IMR-90 (cell line): ENCODE data around the gene OVOL1. TPM values are rescaled to one million over a fixed set of nuclear protein-coding genes. Genes with fewer than 3 reads are reported as not detected.

Experiments used
- ATAC-seq: fragments of 200-7000 bp; cut with Tn5 transposase; 2 replicates; pipeline ENCODE4 v1.9.1; 2020; ENCODE audit warnings: low read depth, mild to moderate bottlenecking, moderate library complexity
- BruUV-seq: library from RNA; stranded (reverse); fragments of 400-500 nt; replicated peaks from 2 replicates; lab custom pipeline; 2021; lab: Mats Ljungman, UMichigan
- CTCF ChIA-PET: fragments of 300-600 bp; formaldehyde crosslinking; extraction: SDS; loops from one replicate; lab custom pipeline; 2021; ENCODE audit warnings: antibody characterized with exemption; lab: Yijun Ruan, JAX
- POLR2A ChIA-PET: fragments of 300-600 bp; sonication (Branson Sonifier 250); formaldehyde crosslinking; loops from one replicate; lab custom pipeline; 2022; ENCODE audit warnings: antibody characterized with exemption; ENCODE audit not compliant: unreplicated experiment; lab: Charles Lee
- DNase-seq: peaks from one replicate; pipeline ENCODE4 v3.0.0; 2013
- H2AFZ ChIP-seq: replicated peaks from 2 replicates; pipeline ENCODE3; 2013; ENCODE audit warnings: low read length, mild to moderate bottlenecking; ENCODE audit not compliant: poor library complexity
- H2AK5ac ChIP-seq: 2 replicates; pipeline ENCODE4 v1.6.1; 2013; ENCODE audit warnings: low read depth, low read length, inconsistent platforms
- H2AK9ac ChIP-seq: replicated peaks from 2 replicates; pipeline ENCODE3; 2013; ENCODE audit warnings: mild to moderate bottlenecking, low read depth, low read length, moderate library complexity; ENCODE audit not compliant: poor library complexity
- H2BK120ac ChIP-seq: 2 replicates; pipeline ENCODE4 v1.6.1; 2013; ENCODE audit warnings: low read depth, low read length, inconsistent platforms
- H2BK15ac ChIP-seq: 3 replicates; pipeline ENCODE4 v1.6.1; 2013; ENCODE audit warnings: low read depth, low read length, inconsistent platforms
- H2BK20ac ChIP-seq: 2 replicates; pipeline ENCODE4 v1.6.1; 2013; ENCODE audit warnings: low read depth, mild to moderate bottlenecking, inconsistent platforms, low read length, moderate library complexity
- H2BK5ac ChIP-seq: 2 replicates; pipeline ENCODE4 v1.6.1; 2013; ENCODE audit warnings: mild to moderate bottlenecking, low read depth, low read length, inconsistent platforms; ENCODE audit not compliant: poor library complexity, severe bottlenecking
- H3K14ac ChIP-seq: replicated peaks from 2 replicates; pipeline ENCODE4 v1.6.1; 2013; ENCODE audit warnings: low read depth, low read length, inconsistent platforms
- H3K18ac ChIP-seq: 2 replicates; pipeline ENCODE4 v1.6.1; 2013; ENCODE audit warnings: low read depth, low read length, control low read depth
- H3K23ac ChIP-seq: 2 replicates; pipeline ENCODE4 v1.6.1; 2013; ENCODE audit warnings: low read depth, low read length, inconsistent platforms
- H3K27ac ChIP-seq: 2 replicates; pipeline ENCODE4 v1.5.1; 2013; ENCODE audit warnings: mild to moderate bottlenecking, control low read depth, low read length; ENCODE audit not compliant: insufficient read depth
- H3K27me3 ChIP-seq: 2 replicates; pipeline ENCODE4 v1.6.1; 2013; ENCODE audit warnings: low read length; ENCODE audit not compliant: control insufficient read depth, insufficient read depth
- H3K36me3 ChIP-seq: 2 replicates; pipeline ENCODE4 v1.6.1; 2013; ENCODE audit warnings: low read length, mixed read lengths; ENCODE audit not compliant: control insufficient read depth, insufficient read depth
- H3K4ac ChIP-seq: 2 replicates; pipeline ENCODE4 v1.6.1; 2013; ENCODE audit warnings: low read depth, low read length, inconsistent platforms
- H3K4me1 ChIP-seq: 2 replicates; pipeline ENCODE4 v1.6.1; 2013; ENCODE audit warnings: low read length, mixed read lengths; ENCODE audit not compliant: control insufficient read depth, insufficient read depth
- H3K4me2 ChIP-seq: 2 replicates; pipeline ENCODE4 v1.6.1; 2013; ENCODE audit warnings: low read depth, mild to moderate bottlenecking, control low read depth, low read length, moderate library complexity
- H3K4me3 ChIP-seq: 2 replicates; pipeline ENCODE4 v1.5.1; 2013; ENCODE audit warnings: low read depth, mild to moderate bottlenecking, control low read depth, low read length, moderate library complexity; ENCODE audit not compliant: insufficient read depth
- H3K56ac ChIP-seq: 2 replicates; pipeline ENCODE4 v1.6.1; 2013; ENCODE audit warnings: low read length, inconsistent platforms; ENCODE audit not compliant: insufficient read depth; ENCODE audit errors: extremely low read depth
- H3K79me1 ChIP-seq, 2 experiments: 2 replicates each; pipeline ENCODE4 v1.6.1; 2013; ENCODE audit warnings: low read length in 2 of 2, inconsistent platforms in 1 of 2, low read depth in 1 of 2
- H3K9ac ChIP-seq: 2 replicates; pipeline ENCODE4 v1.6.1; 2013; ENCODE audit warnings: low read depth, low read length, control low read depth
- H3K9me1 ChIP-seq: 2 replicates; pipeline ENCODE4 v1.6.1; 2013; ENCODE audit warnings: low read length, inconsistent platforms; ENCODE audit not compliant: insufficient read depth
- H3K9me3 ChIP-seq: 2 replicates; pipeline ENCODE4 v1.6.1; 2013; ENCODE audit warnings: low read length; ENCODE audit not compliant: control insufficient read depth, insufficient read depth
- H4K20me1 ChIP-seq: 2 replicates; pipeline ENCODE4 v1.6.1; 2013; ENCODE audit warnings: low read length, inconsistent platforms; ENCODE audit not compliant: insufficient read depth
- H4K5ac ChIP-seq: 2 replicates; pipeline ENCODE4 v1.6.1; 2013; ENCODE audit warnings: mild to moderate bottlenecking, low read depth, low read length, control low read depth
- H4K8ac ChIP-seq, 2 experiments: 2 replicates each; pipeline ENCODE4 v1.6.1; 2013; ENCODE audit warnings: low read depth in 2 of 2, low read length in 2 of 2, control low read depth in 1 of 2, inconsistent platforms in 1 of 2
- H4K91ac ChIP-seq: 2 replicates; pipeline ENCODE4 v1.6.1; 2013; ENCODE audit warnings: low read depth, low read length, inconsistent platforms; ENCODE audit not compliant: insufficient read depth
- BHLHE40 ChIP-seq: fragments of 150-350 bp; IDR thresholded peaks from 2 replicates; pipeline ENCODE4 v1.6.1; 2016; ENCODE audit warnings: mild to moderate bottlenecking, low read depth, low read length
- CEBPB ChIP-seq: IDR thresholded peaks from 2 replicates; pipeline ENCODE4 v1.6.1; 2012; ENCODE audit warnings: low read depth, low read length, improper control_type of control experiment
- CHD1 ChIP-seq: IDR thresholded peaks from 2 replicates; pipeline ENCODE4 v1.6.1; 2012; ENCODE audit warnings: low read depth, low read length, improper control_type of control experiment
- FOS ChIP-seq: fragments of 150-350 bp; IDR thresholded peaks from 2 replicates; pipeline ENCODE4 v1.6.1; 2016; ENCODE audit warnings: low read depth, low read length
- MAFK ChIP-seq: IDR thresholded peaks from 2 replicates; pipeline ENCODE4 v1.6.1; 2012; ENCODE audit warnings: low read depth, low read length, improper control_type of control experiment
- MAZ ChIP-seq: IDR thresholded peaks from 2 replicates; pipeline ENCODE4 v1.6.1; 2012; ENCODE audit warnings: low read depth, mild to moderate bottlenecking, low read length, improper control_type of control experiment, moderate library complexity, borderline replicate concordance
- MXI1 ChIP-seq: IDR thresholded peaks from 2 replicates; pipeline ENCODE4 v1.6.1; 2012; ENCODE audit warnings: low read depth, mild to moderate bottlenecking, low read length, moderate library complexity, borderline replicate concordance
- NFE2L2 ChIP-seq: fragments of 150-350 bp; IDR thresholded peaks from 2 replicates; pipeline ENCODE4 v1.6.1; 2016; ENCODE audit warnings: low read depth, mild to moderate bottlenecking, low read length
- POLR2A ChIP-seq: IDR thresholded peaks from 2 replicates; pipeline ENCODE4 v1.6.1; 2012; ENCODE audit warnings: mild to moderate bottlenecking, low read depth, low read length
- RAD21 ChIP-seq: IDR thresholded peaks from 2 replicates; pipeline ENCODE4 v1.6.1; 2012; ENCODE audit warnings: low read length, improper control_type of control experiment
- RCOR1 ChIP-seq: IDR thresholded peaks from 2 replicates; pipeline ENCODE4 v1.6.1; 2012; ENCODE audit warnings: mild to moderate bottlenecking, low read length, improper control_type of control experiment; ENCODE audit not compliant: insufficient replicate concordance
- RFX5 ChIP-seq: IDR thresholded peaks from 2 replicates; pipeline ENCODE4 v1.8.0; 2012; ENCODE audit warnings: low read depth, mild to moderate bottlenecking, low read length, moderate library complexity
- SMC3 ChIP-seq: fragments of 150-350 bp; IDR thresholded peaks from 2 replicates; pipeline ENCODE4 v1.6.1; 2016; ENCODE audit warnings: low read depth, mild to moderate bottlenecking, antibody characterized with exemption, low read length, moderate library complexity
- USF2 ChIP-seq: fragments of 150-350 bp; IDR thresholded peaks from 2 replicates; pipeline ENCODE4 v1.6.1; 2017; ENCODE audit warnings: mild to moderate bottlenecking, antibody characterized with exemption, low read length, low read depth
- WGBS, 2 experiments: methylation state at CpG; one replicate each; pipeline versions ENCODE4 v1.1.5 to v1.1.7; 2013; ENCODE audit warnings: missing lambda C conversion rate in 2 of 2; ENCODE audit not compliant: insufficient read length in 1 of 2; ENCODE audit errors: extremely low coverage in 2 of 2; 5-methylcytosine and 5-hydroxymethylcytosine counted together
- dilution Hi-C: fragments of 300-500 bp; cut with HindIII; formaldehyde crosslinking; loops from one replicate; pipeline ENCODE4 v1.14.3; 2018; ENCODE audit warnings: low sequenced_read_pairs; ENCODE audit not compliant: unreplicated experiment
- in situ Hi-C: fragments of 300-500 bp; cut with MboI; formaldehyde crosslinking; loops from 3 replicates; pipeline ENCODE4 v1.14.3; 2019; ENCODE audit warnings: low sequenced_read_pairs, inconsistent platforms, mixed read lengths
- intact Hi-C: fragments of 100-400 bp; cut with micrococcal nuclease; formaldehyde crosslinking; loops from 2 replicates; pipeline ENCODE4 v1.10.0; 2022
- polyA plus RNA-seq, 3 experiments: library from polyadenylated mRNA; depleted of rRNA; stranded (reverse); fragments of >200 nt; gene quantifications; 2 replicates each; pipeline ENCODE4 v1.2.3, GENCODE V29; 2012; ENCODE audit warnings: low replicate concordance in 1 of 3
- total RNA-seq: library from RNA; depleted of rRNA; stranded (reverse); fragments of >200 nt; gene quantifications from 2 replicates; pipeline ENCODE4 v1.2.3, GENCODE V29; 2012
- TF ChIP-seq, protein P1 (sequence below): fragments of 150-350 bp; IDR thresholded peaks from 2 replicates; pipeline ENCODE4 v1.6.1; 2016; ENCODE audit warnings: low read depth, mild to moderate bottlenecking, low read length, moderate library complexity, borderline replicate concordance
- TF ChIP-seq, protein P2 (sequence below): conservative IDR thresholded peaks from 2 replicates; pipeline ENCODE4 v1.5.1; 2012; ENCODE audit warnings: mild to moderate bottlenecking, low read depth, low read length, improper control_type of control experiment

Gene OVOL1
- total and polyA plus RNA-seq, 2 of the 4 experiments (the other 2 are of a cell fraction): not detected

GRCh38 chr11:65797711-65798110, 10.8 kb downstream of the OVOL1 start:
- CTCF ChIA-PET: no interaction called here
- no TSS peak for BruUV-seq
- no peak overlapping the region for H3K14ac ChIP-seq
- H4K8ac ChIP-seq: no peak overlapping the region
- H2AFZ ChIP-seq: no peak overlapping the region
- H3K27me3 ChIP-seq: peaks cover 59% of the 10 kb centered on the region
- no peak overlapping the region for H2BK5ac ChIP-seq
- dilution Hi-C loops (no loop called here), in situ Hi-C loops (no loop called here), intact Hi-C loops (no loop called here)
- no peaks in the 10 kb centered on the region for H3K79me1 ChIP-seq
- H3K56ac ChIP-seq: no peak overlapping the region
- no peak overlapping the region for H3K4me3 ChIP-seq
- TF ChIP-seq POLR2A: no peak
- no peak for TF ChIP-seq NFE2L2
- TF ChIP-seq, protein P1, sequence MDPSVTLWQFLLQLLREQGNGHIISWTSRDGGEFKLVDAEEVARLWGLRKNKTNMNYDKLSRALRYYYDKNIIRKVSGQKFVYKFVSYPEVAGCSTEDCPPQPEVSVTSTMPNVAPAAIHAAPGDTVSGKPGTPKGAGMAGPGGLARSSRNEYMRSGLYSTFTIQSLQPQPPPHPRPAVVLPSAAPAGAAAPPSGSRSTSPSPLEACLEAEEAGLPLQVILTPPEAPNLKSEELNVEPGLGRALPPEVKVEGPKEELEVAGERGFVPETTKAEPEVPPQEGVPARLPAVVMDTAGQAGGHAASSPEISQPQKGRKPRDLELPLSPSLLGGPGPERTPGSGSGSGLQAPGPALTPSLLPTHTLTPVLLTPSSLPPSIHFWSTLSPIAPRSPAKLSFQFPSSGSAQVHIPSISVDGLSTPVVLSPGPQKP: no peak
- no peak for TF ChIP-seq RFX5
- TF ChIP-seq USF2: no peak
- no peak for TF ChIP-seq RCOR1
- TF ChIP-seq, protein P2, sequence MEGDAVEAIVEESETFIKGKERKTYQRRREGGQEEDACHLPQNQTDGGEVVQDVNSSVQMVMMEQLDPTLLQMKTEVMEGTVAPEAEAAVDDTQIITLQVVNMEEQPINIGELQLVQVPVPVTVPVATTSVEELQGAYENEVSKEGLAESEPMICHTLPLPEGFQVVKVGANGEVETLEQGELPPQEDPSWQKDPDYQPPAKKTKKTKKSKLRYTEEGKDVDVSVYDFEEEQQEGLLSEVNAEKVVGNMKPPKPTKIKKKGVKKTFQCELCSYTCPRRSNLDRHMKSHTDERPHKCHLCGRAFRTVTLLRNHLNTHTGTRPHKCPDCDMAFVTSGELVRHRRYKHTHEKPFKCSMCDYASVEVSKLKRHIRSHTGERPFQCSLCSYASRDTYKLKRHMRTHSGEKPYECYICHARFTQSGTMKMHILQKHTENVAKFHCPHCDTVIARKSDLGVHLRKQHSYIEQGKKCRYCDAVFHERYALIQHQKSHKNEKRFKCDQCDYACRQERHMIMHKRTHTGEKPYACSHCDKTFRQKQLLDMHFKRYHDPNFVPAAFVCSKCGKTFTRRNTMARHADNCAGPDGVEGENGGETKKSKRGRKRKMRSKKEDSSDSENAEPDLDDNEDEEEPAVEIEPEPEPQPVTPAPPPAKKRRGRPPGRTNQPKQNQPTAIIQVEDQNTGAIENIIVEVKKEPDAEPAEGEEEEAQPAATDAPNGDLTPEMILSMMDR: no peak
- TF ChIP-seq MXI1: no peak
- TF ChIP-seq SMC3: no peak
- TF ChIP-seq RAD21: no peak
- no peak for TF ChIP-seq MAZ
- no peak for TF ChIP-seq MAFK
- no peak for TF ChIP-seq CHD1
- TF ChIP-seq FOS: no peak
- no peak for TF ChIP-seq CEBPB
- TF ChIP-seq BHLHE40: no peak
- no peak overlapping the region for H4K91ac ChIP-seq
- no peaks in the 10 kb centered on the region for H3K9me3 ChIP-seq
- ATAC-seq (no peak), DNase-seq (no peak)
- H2AK5ac ChIP-seq: no peak overlapping the region
- H2BK15ac ChIP-seq: no peak overlapping the region
- H2BK20ac ChIP-seq: no peak overlapping the region
- H3K4ac ChIP-seq: no peak overlapping the region
- no peaks in the 10 kb centered on the region for H4K20me1 ChIP-seq
- no peaks in the 10 kb centered on the region for H3K36me3 ChIP-seq
- H3K4me1 ChIP-seq: peaks cover 5% of the 10 kb centered on the region; the same call in 1 of the 2 replicates
- no peak overlapping the region for H4K5ac ChIP-seq
- no peak overlapping the region for H3K23ac ChIP-seq
- H3K27ac ChIP-seq: no peak overlapping the region
- H3K9ac ChIP-seq: no peak overlapping the region
- H3K9me1 ChIP-seq: no peaks in the 10 kb centered on the region
- POLR2A ChIA-PET: no interaction called here
- H2BK120ac ChIP-seq: no peak overlapping the region
- no peak overlapping the region for H3K4me2 ChIP-seq
- 80% methylated on average over 1 of the region's 13 CpGs; no CpG with 5 or more reads in 1 of the 2 experiments for WGBS, 2 experiments
- H2AK9ac ChIP-seq: no peak overlapping the region
- H3K18ac ChIP-seq: no peak overlapping the region
